IMR-90 (cell line): ENCODE data around the gene ANKRD44. TPM values are rescaled to one million over a fixed set of nuclear protein-coding genes. Genes with fewer than 3 reads are reported as not detected.

Experiments
- ATAC-seq: fragments of 200-7000 bp; cut with Tn5 transposase; 2 replicates; pipeline ENCODE4 v1.9.1; 2020; ENCODE audit warnings: low read depth, mild to moderate bottlenecking, moderate library complexity
- BruUV-seq: library from RNA; stranded (reverse); fragments of 400-500 nt; replicated peaks from 2 replicates; lab custom pipeline; 2021; lab: Mats Ljungman, UMichigan
- CTCF ChIA-PET: fragments of 300-600 bp; formaldehyde crosslinking; extraction: SDS; loops from one replicate; lab custom pipeline; 2021; ENCODE audit warnings: antibody characterized with exemption; lab: Yijun Ruan, JAX
- POLR2A ChIA-PET: fragments of 300-600 bp; sonication (Branson Sonifier 250); formaldehyde crosslinking; loops from one replicate; lab custom pipeline; 2022; ENCODE audit warnings: antibody characterized with exemption; ENCODE audit not compliant: unreplicated experiment; lab: Charles Lee
- DNase-seq: peaks from one replicate; pipeline ENCODE4 v3.0.0; 2013
- H2AFZ ChIP-seq: replicated peaks from 2 replicates; pipeline ENCODE3; 2013; ENCODE audit warnings: low read length, mild to moderate bottlenecking; ENCODE audit not compliant: poor library complexity
- H2AK5ac ChIP-seq: 2 replicates; pipeline ENCODE4 v1.6.1; 2013; ENCODE audit warnings: low read depth, low read length, inconsistent platforms
- H2AK9ac ChIP-seq: replicated peaks from 2 replicates; pipeline ENCODE3; 2013; ENCODE audit warnings: mild to moderate bottlenecking, low read depth, low read length, moderate library complexity; ENCODE audit not compliant: poor library complexity
- H2BK120ac ChIP-seq: 2 replicates; pipeline ENCODE4 v1.6.1; 2013; ENCODE audit warnings: low read depth, low read length, inconsistent platforms
- H2BK15ac ChIP-seq: 3 replicates; pipeline ENCODE4 v1.6.1; 2013; ENCODE audit warnings: low read depth, low read length, inconsistent platforms
- H2BK20ac ChIP-seq: 2 replicates; pipeline ENCODE4 v1.6.1; 2013; ENCODE audit warnings: low read depth, mild to moderate bottlenecking, inconsistent platforms, low read length, moderate library complexity
- H2BK5ac ChIP-seq: 2 replicates; pipeline ENCODE4 v1.6.1; 2013; ENCODE audit warnings: mild to moderate bottlenecking, low read depth, low read length, inconsistent platforms; ENCODE audit not compliant: poor library complexity, severe bottlenecking
- H3K14ac ChIP-seq: replicated peaks from 2 replicates; pipeline ENCODE4 v1.6.1; 2013; ENCODE audit warnings: low read depth, low read length, inconsistent platforms
- H3K18ac ChIP-seq: 2 replicates; pipeline ENCODE4 v1.6.1; 2013; ENCODE audit warnings: low read depth, low read length, control low read depth
- H3K23ac ChIP-seq: 2 replicates; pipeline ENCODE4 v1.6.1; 2013; ENCODE audit warnings: low read depth, low read length, inconsistent platforms
- H3K27ac ChIP-seq: 2 replicates; pipeline ENCODE4 v1.5.1; 2013; ENCODE audit warnings: mild to moderate bottlenecking, control low read depth, low read length; ENCODE audit not compliant: insufficient read depth
- H3K27me3 ChIP-seq: 2 replicates; pipeline ENCODE4 v1.6.1; 2013; ENCODE audit warnings: low read length; ENCODE audit not compliant: control insufficient read depth, insufficient read depth
- H3K36me3 ChIP-seq: 2 replicates; pipeline ENCODE4 v1.6.1; 2013; ENCODE audit warnings: low read length, mixed read lengths; ENCODE audit not compliant: control insufficient read depth, insufficient read depth
- H3K4ac ChIP-seq: 2 replicates; pipeline ENCODE4 v1.6.1; 2013; ENCODE audit warnings: low read depth, low read length, inconsistent platforms
- H3K4me1 ChIP-seq: 2 replicates; pipeline ENCODE4 v1.6.1; 2013; ENCODE audit warnings: low read length, mixed read lengths; ENCODE audit not compliant: control insufficient read depth, insufficient read depth
- H3K4me2 ChIP-seq: 2 replicates; pipeline ENCODE4 v1.6.1; 2013; ENCODE audit warnings: low read depth, mild to moderate bottlenecking, control low read depth, low read length, moderate library complexity
- H3K4me3 ChIP-seq: 2 replicates; pipeline ENCODE4 v1.5.1; 2013; ENCODE audit warnings: low read depth, mild to moderate bottlenecking, control low read depth, low read length, moderate library complexity; ENCODE audit not compliant: insufficient read depth
- H3K56ac ChIP-seq: 2 replicates; pipeline ENCODE4 v1.6.1; 2013; ENCODE audit warnings: low read length, inconsistent platforms; ENCODE audit not compliant: insufficient read depth; ENCODE audit errors: extremely low read depth
- H3K79me1 ChIP-seq, 2 experiments: 2 replicates each; pipeline ENCODE4 v1.6.1; 2013; ENCODE audit warnings: low read length in 2 of 2, inconsistent platforms in 1 of 2, low read depth in 1 of 2
- H3K9ac ChIP-seq: 2 replicates; pipeline ENCODE4 v1.6.1; 2013; ENCODE audit warnings: low read depth, low read length, control low read depth
- H3K9me1 ChIP-seq: 2 replicates; pipeline ENCODE4 v1.6.1; 2013; ENCODE audit warnings: low read length, inconsistent platforms; ENCODE audit not compliant: insufficient read depth
- H3K9me3 ChIP-seq: 2 replicates; pipeline ENCODE4 v1.6.1; 2013; ENCODE audit warnings: low read length; ENCODE audit not compliant: control insufficient read depth, insufficient read depth
- H4K20me1 ChIP-seq: 2 replicates; pipeline ENCODE4 v1.6.1; 2013; ENCODE audit warnings: low read length, inconsistent platforms; ENCODE audit not compliant: insufficient read depth
- H4K5ac ChIP-seq: 2 replicates; pipeline ENCODE4 v1.6.1; 2013; ENCODE audit warnings: mild to moderate bottlenecking, low read depth, low read length, control low read depth
- H4K8ac ChIP-seq, 2 experiments: 2 replicates each; pipeline ENCODE4 v1.6.1; 2013; ENCODE audit warnings: low read depth in 2 of 2, low read length in 2 of 2, control low read depth in 1 of 2, inconsistent platforms in 1 of 2
- H4K91ac ChIP-seq: 2 replicates; pipeline ENCODE4 v1.6.1; 2013; ENCODE audit warnings: low read depth, low read length, inconsistent platforms; ENCODE audit not compliant: insufficient read depth
- BHLHE40 ChIP-seq: fragments of 150-350 bp; IDR thresholded peaks from 2 replicates; pipeline ENCODE4 v1.6.1; 2016; ENCODE audit warnings: mild to moderate bottlenecking, low read depth, low read length
- CEBPB ChIP-seq: IDR thresholded peaks from 2 replicates; pipeline ENCODE4 v1.6.1; 2012; ENCODE audit warnings: low read depth, low read length, improper control_type of control experiment
- CHD1 ChIP-seq: IDR thresholded peaks from 2 replicates; pipeline ENCODE4 v1.6.1; 2012; ENCODE audit warnings: low read depth, low read length, improper control_type of control experiment
- FOS ChIP-seq: fragments of 150-350 bp; IDR thresholded peaks from 2 replicates; pipeline ENCODE4 v1.6.1; 2016; ENCODE audit warnings: low read depth, low read length
- MAFK ChIP-seq: IDR thresholded peaks from 2 replicates; pipeline ENCODE4 v1.6.1; 2012; ENCODE audit warnings: low read depth, low read length, improper control_type of control experiment
- MAZ ChIP-seq: IDR thresholded peaks from 2 replicates; pipeline ENCODE4 v1.6.1; 2012; ENCODE audit warnings: low read depth, mild to moderate bottlenecking, low read length, improper control_type of control experiment, moderate library complexity, borderline replicate concordance
- MXI1 ChIP-seq: IDR thresholded peaks from 2 replicates; pipeline ENCODE4 v1.6.1; 2012; ENCODE audit warnings: low read depth, mild to moderate bottlenecking, low read length, moderate library complexity, borderline replicate concordance
- NFE2L2 ChIP-seq: fragments of 150-350 bp; IDR thresholded peaks from 2 replicates; pipeline ENCODE4 v1.6.1; 2016; ENCODE audit warnings: low read depth, mild to moderate bottlenecking, low read length
- POLR2A ChIP-seq: IDR thresholded peaks from 2 replicates; pipeline ENCODE4 v1.6.1; 2012; ENCODE audit warnings: mild to moderate bottlenecking, low read depth, low read length
- RAD21 ChIP-seq: IDR thresholded peaks from 2 replicates; pipeline ENCODE4 v1.6.1; 2012; ENCODE audit warnings: low read length, improper control_type of control experiment
- RCOR1 ChIP-seq: IDR thresholded peaks from 2 replicates; pipeline ENCODE4 v1.6.1; 2012; ENCODE audit warnings: mild to moderate bottlenecking, low read length, improper control_type of control experiment; ENCODE audit not compliant: insufficient replicate concordance
- RFX5 ChIP-seq: IDR thresholded peaks from 2 replicates; pipeline ENCODE4 v1.8.0; 2012; ENCODE audit warnings: low read depth, mild to moderate bottlenecking, low read length, moderate library complexity
- SMC3 ChIP-seq: fragments of 150-350 bp; IDR thresholded peaks from 2 replicates; pipeline ENCODE4 v1.6.1; 2016; ENCODE audit warnings: low read depth, mild to moderate bottlenecking, antibody characterized with exemption, low read length, moderate library complexity
- WGBS, 2 experiments: methylation state at CpG; one replicate each; pipeline versions ENCODE4 v1.1.5 to v1.1.7; 2013; ENCODE audit warnings: missing lambda C conversion rate in 2 of 2; ENCODE audit not compliant: insufficient read length in 1 of 2; ENCODE audit errors: extremely low coverage in 2 of 2; 5-methylcytosine and 5-hydroxymethylcytosine counted together
- dilution Hi-C: fragments of 300-500 bp; cut with HindIII; formaldehyde crosslinking; loops from one replicate; pipeline ENCODE4 v1.14.3; 2018; ENCODE audit warnings: low sequenced_read_pairs; ENCODE audit not compliant: unreplicated experiment
- in situ Hi-C: fragments of 300-500 bp; cut with MboI; formaldehyde crosslinking; loops from 3 replicates; pipeline ENCODE4 v1.14.3; 2019; ENCODE audit warnings: low sequenced_read_pairs, inconsistent platforms, mixed read lengths
- intact Hi-C: fragments of 100-400 bp; cut with micrococcal nuclease; formaldehyde crosslinking; loops from 2 replicates; pipeline ENCODE4 v1.10.0; 2022
- polyA plus RNA-seq, 3 experiments: library from polyadenylated mRNA; depleted of rRNA; stranded (reverse); fragments of >200 nt; gene quantifications; 2 replicates each; pipeline ENCODE4 v1.2.3, GENCODE V29; 2012; ENCODE audit warnings: low replicate concordance in 1 of 3
- total RNA-seq: library from RNA; depleted of rRNA; stranded (reverse); fragments of >200 nt; gene quantifications from 2 replicates; pipeline ENCODE4 v1.2.3, GENCODE V29; 2012
- TF ChIP-seq, protein P1 (sequence below): fragments of 150-350 bp; IDR thresholded peaks from 2 replicates; pipeline ENCODE4 v1.6.1; 2016; ENCODE audit warnings: low read depth, mild to moderate bottlenecking, low read length, moderate library complexity, borderline replicate concordance
- TF ChIP-seq, protein P2 (sequence below): conservative IDR thresholded peaks from 2 replicates; pipeline ENCODE4 v1.5.1; 2012; ENCODE audit warnings: mild to moderate bottlenecking, low read depth, low read length, improper control_type of control experiment
- TF ChIP-seq, protein P3 (sequence below): fragments of 150-350 bp; IDR thresholded peaks from 2 replicates; pipeline ENCODE4 v1.6.1; 2017; ENCODE audit warnings: mild to moderate bottlenecking, antibody characterized with exemption, low read length, low read depth

ANKRD44 gene
- total and polyA plus RNA-seq, 2 of the 4 experiments (the other 2 are of a cell fraction), result 5.2 to 15.6 TPM

DNA sequence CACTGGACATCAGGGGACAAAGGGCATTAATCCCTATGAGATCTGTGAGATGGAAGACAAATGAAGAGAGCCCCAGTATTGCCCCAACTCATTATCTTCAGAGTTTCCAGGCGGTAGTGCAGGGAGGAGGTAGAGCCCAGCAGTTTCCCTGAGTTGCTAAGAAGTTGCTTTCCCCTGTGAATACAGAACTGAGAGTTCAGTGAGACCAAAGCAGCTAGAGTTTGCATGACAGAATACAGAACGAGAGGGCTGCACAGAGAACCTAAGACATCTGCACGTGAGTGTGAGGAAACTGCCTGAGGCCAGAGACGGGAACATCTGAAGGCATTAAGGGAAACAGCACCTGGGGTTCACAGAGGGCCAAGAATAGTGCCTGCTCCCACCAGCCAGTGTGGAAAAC is 366.0 kb downstream of the ANKRD44 start:
- ATAC-seq, result no peak
- Histone ChIP-seq H2BK120ac (no peak overlapping the region), H3K9me1 (no peaks in the 10 kb centered on the region; the same call in 1 of the 2 replicates), H2AFZ (no peak overlapping the region), H4K91ac (no peak overlapping the region), H2BK5ac (no peak overlapping the region), H2BK15ac (no peak overlapping the region), H3K4ac (no peak overlapping the region), H3K79me1 (no peaks in the 10 kb centered on the region), H3K18ac (no peak overlapping the region), H3K4me2 (no peak overlapping the region), H3K4me1 (no peaks in the 10 kb centered on the region), H3K9ac (no peak overlapping the region), H2BK20ac (no peak overlapping the region), H4K5ac (no peak overlapping the region), H3K27me3 (no peaks in the 10 kb centered on the region), H3K14ac (no peak overlapping the region), H3K36me3 (no peaks in the 10 kb centered on the region), H3K56ac (no peak overlapping the region), H2AK5ac (no peak overlapping the region), H4K20me1 (no peaks in the 10 kb centered on the region), H4K8ac (no peak overlapping the region), H3K27ac (no peak overlapping the region), H3K4me3 (no peak overlapping the region), H3K23ac (no peak overlapping the region), H3K9me3 (no peaks in the 10 kb centered on the region), H2AK9ac (no peak overlapping the region)
- ChIA-PET CTCF (no interaction called here), POLR2A (no interaction called here)
- DNase-seq, result no peak
- dilution Hi-C loops (no loop called here), intact Hi-C loops (no loop called here), in situ Hi-C loops (no loop called here)
- no TSS peak for BruUV-seq
- 14% methylated on average over 3 of the region's 4 CpGs; no CpG with 5 or more reads in 1 of the 2 experiments for WGBS, 2 experiments
- TF ChIP-seq, protein P1, sequence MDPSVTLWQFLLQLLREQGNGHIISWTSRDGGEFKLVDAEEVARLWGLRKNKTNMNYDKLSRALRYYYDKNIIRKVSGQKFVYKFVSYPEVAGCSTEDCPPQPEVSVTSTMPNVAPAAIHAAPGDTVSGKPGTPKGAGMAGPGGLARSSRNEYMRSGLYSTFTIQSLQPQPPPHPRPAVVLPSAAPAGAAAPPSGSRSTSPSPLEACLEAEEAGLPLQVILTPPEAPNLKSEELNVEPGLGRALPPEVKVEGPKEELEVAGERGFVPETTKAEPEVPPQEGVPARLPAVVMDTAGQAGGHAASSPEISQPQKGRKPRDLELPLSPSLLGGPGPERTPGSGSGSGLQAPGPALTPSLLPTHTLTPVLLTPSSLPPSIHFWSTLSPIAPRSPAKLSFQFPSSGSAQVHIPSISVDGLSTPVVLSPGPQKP, result no peak
- no peak for TF ChIP-seq POLR2A
- TF ChIP-seq SMC3, result no peak
- TF ChIP-seq CEBPB, result no peak
- no peak for TF ChIP-seq RFX5
- no peak for TF ChIP-seq RCOR1
- no peak for TF ChIP-seq MAFK
- TF ChIP-seq FOS, result no peak
- TF ChIP-seq, protein P2, sequence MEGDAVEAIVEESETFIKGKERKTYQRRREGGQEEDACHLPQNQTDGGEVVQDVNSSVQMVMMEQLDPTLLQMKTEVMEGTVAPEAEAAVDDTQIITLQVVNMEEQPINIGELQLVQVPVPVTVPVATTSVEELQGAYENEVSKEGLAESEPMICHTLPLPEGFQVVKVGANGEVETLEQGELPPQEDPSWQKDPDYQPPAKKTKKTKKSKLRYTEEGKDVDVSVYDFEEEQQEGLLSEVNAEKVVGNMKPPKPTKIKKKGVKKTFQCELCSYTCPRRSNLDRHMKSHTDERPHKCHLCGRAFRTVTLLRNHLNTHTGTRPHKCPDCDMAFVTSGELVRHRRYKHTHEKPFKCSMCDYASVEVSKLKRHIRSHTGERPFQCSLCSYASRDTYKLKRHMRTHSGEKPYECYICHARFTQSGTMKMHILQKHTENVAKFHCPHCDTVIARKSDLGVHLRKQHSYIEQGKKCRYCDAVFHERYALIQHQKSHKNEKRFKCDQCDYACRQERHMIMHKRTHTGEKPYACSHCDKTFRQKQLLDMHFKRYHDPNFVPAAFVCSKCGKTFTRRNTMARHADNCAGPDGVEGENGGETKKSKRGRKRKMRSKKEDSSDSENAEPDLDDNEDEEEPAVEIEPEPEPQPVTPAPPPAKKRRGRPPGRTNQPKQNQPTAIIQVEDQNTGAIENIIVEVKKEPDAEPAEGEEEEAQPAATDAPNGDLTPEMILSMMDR, result no peak
- TF ChIP-seq BHLHE40, result no peak
- TF ChIP-seq, protein P3, sequence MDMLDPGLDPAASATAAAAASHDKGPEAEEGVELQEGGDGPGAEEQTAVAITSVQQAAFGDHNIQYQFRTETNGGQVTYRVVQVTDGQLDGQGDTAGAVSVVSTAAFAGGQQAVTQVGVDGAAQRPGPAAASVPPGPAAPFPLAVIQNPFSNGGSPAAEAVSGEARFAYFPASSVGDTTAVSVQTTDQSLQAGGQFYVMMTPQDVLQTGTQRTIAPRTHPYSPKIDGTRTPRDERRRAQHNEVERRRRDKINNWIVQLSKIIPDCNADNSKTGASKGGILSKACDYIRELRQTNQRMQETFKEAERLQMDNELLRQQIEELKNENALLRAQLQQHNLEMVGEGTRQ, result no peak
- TF ChIP-seq MXI1, result no peak
- no peak for TF ChIP-seq RAD21
- no peak for TF ChIP-seq NFE2L2
- TF ChIP-seq MAZ, result no peak
- TF ChIP-seq CHD1, result no peak
